Upper lobe of right lung (tissue), 1 donor: ENCODE measurements around the gene CCDC179. TPM values are rescaled to one million over a fixed set of nuclear protein-coding genes. Genes with fewer than 3 reads are reported as not detected.

ENCODE experiments used
- ATAC-seq: fragments of 200-7000 bp; cut with Tn5 transposase; one replicate; pipeline ENCODE4 v1.9.1; 2020; ENCODE audit warnings: mild to moderate bottlenecking, moderate library complexity
- DNase-seq: peaks from one replicate; pipeline ENCODE4 v3.0.0-alpha.2; 2020
- H3K27ac ChIP-seq: fragments of 200-600 bp; one replicate; pipeline ENCODE4 v1.8.0; 2022
- H3K27me3 ChIP-seq: fragments of 200-600 bp; one replicate; pipeline ENCODE4 v1.8.0; 2022; ENCODE audit warnings: mild to moderate bottlenecking
- H3K36me3 ChIP-seq: fragments of 200-600 bp; one replicate; pipeline ENCODE4 v1.8.0; 2022
- H3K4me1 ChIP-seq: fragments of 200-600 bp; one replicate; pipeline ENCODE4 v1.8.0; 2022
- H3K4me3 ChIP-seq: fragments of 200-600 bp; one replicate; pipeline ENCODE4 v1.8.0; 2022; ENCODE audit warnings: mild to moderate bottlenecking
- H3K9me3 ChIP-seq: fragments of 200-600 bp; one replicate; pipeline ENCODE4 v1.8.0; 2022
- CTCF ChIP-seq: fragments of 200-600 bp; IDR thresholded peaks from one replicate; pipeline ENCODE4 v1.8.0; 2022; ENCODE audit warnings: antibody characterized with exemption
- intact Hi-C: fragments of 100-400 bp; cut with DNase I; formaldehyde crosslinking; loops from one replicate; pipeline ENCODE4 v1.11.0; 2022
- total RNA-seq: library from RNA; stranded (reverse); fragmentation: NEBNext Ultra II Directional; extraction: Animal tissue kit (Norgen Biotek cat#: 25700); gene quantifications from one replicate; pipeline ENCODE4 v1.2.1, GENCODE V29; 2021
- donor health status: DM: no; HTN: yes; CAD: no; lungs with severe emphysema.

The CCDC179 gene
- total RNA-seq, 1 donor from 2014 or later: not detected

GRCh38 chr11:22808571-22809197 lies 51.6 kb downstream of the CCDC179 start:
- ATAC-seq: no peak
- no peaks in the 10 kb centered on the region for H3K27me3 ChIP-seq
- intact Hi-C loops: no loop called here
- H3K4me1 ChIP-seq: peaks cover 11% of the 10 kb centered on the region
- no peak overlapping the region for H3K4me3 ChIP-seq
- no peak overlapping the region for H3K27ac ChIP-seq
- H3K9me3 ChIP-seq: no peaks in the 10 kb centered on the region
- no peak for TF ChIP-seq CTCF
- no peak for DNase-seq
- no peaks in the 10 kb centered on the region for H3K36me3 ChIP-seq

- no peak overlapping the region for H3K4me3 ChIP-seq
- no peaks in the 10 kb centered on the region for H3K9me3 ChIP-seq
- no peaks in the 10 kb centered on the region for H3K36me3 ChIP-seq
- no peak for TF ChIP-seq CTCF
- intact Hi-C loops: no loop called here
- H3K27me3 ChIP-seq: no peaks in the 10 kb centered on the region
- H3K4me1 ChIP-seq: peaks cover 11% of the 10 kb centered on the region
- ATAC-seq: no peak
- no peak overlapping the region for H3K27ac ChIP-seq
- DNase-seq: no peak
Measured at GRCh38 chr11:22807855-22808570, 52.3 kb downstream of the CCDC179 start.

GRCh38 chr11:22807391-22807790 lies 52.9 kb downstream of the CCDC179 start:
- no peak for TF ChIP-seq CTCF
- peaks cover 11% of the 10 kb centered on the region for H3K4me1 ChIP-seq
- H3K36me3 ChIP-seq: no peaks in the 10 kb centered on the region
- intact Hi-C loops: no loop called here
- no peak overlapping the region for H3K4me3 ChIP-seq
- DNase-seq (no peak), ATAC-seq (no peak)
- no peaks in the 10 kb centered on the region for H3K27me3 ChIP-seq
- no peaks in the 10 kb centered on the region for H3K9me3 ChIP-seq
- H3K27ac ChIP-seq: no peak overlapping the region

GRCh38 chr11:22802861-22803260 lies 57.4 kb downstream of the CCDC179 start:
- intact Hi-C loops: no loop called here
- ATAC-seq (no peak), DNase-seq (no peak)
- H3K27ac ChIP-seq: no peak overlapping the region
- no peaks in the 10 kb centered on the region for H3K36me3 ChIP-seq
- TF ChIP-seq CTCF: no peak
- no peaks in the 10 kb centered on the region for H3K9me3 ChIP-seq
- H3K4me3 ChIP-seq: no peak overlapping the region
- no peaks in the 10 kb centered on the region for H3K27me3 ChIP-seq
- H3K4me1 ChIP-seq: peaks cover 4% of the 10 kb centered on the region

- Histone ChIP-seq H3K27ac (no peak overlapping the region), H3K4me1 (no peaks in the 10 kb centered on the region), H3K9me3 (no peaks in the 10 kb centered on the region), H3K4me3 (no peak overlapping the region), H3K27me3 (no peaks in the 10 kb centered on the region), H3K36me3 (no peaks in the 10 kb centered on the region)
- no peak for TF ChIP-seq CTCF
- no peak for ATAC-seq
- DNase-seq: no peak
- intact Hi-C loops: no loop called here
Measured at GRCh38 chr11:22800482-22800881, 59.8 kb downstream of the CCDC179 start.
